Thyroid gland (tissue), 4 donors: Measurements from ENCODE around the gene SYNC. TPM values are rescaled to one million over a fixed set of nuclear protein-coding genes. Genes with fewer than 3 reads are reported as not detected.

Experiments
- DNase-seq, 2 donors: peaks; one replicate each; pipeline ENCODE4 v3.0.0-alpha.2; 2019
- H3K27ac ChIP-seq, 3 donors: fragments of 200-600 bp; sonication (generic); 1 replicate in 2 of 3; 2 replicates in 1 of 3; pipeline ENCODE4 v1.5.1; 2016 to 2019; ENCODE audit warnings: mild to moderate bottlenecking in 1 of 3, moderate library complexity in 1 of 3
- H3K27me3 ChIP-seq: fragments of 200-600 bp; sonication (generic); one replicate; pipeline ENCODE4 v1.5.1; 2019
- H3K36me3 ChIP-seq, 2 donors: fragments of 200-600 bp; sonication (generic); one replicate each; pipeline ENCODE4 v1.5.1; 2016 to 2019
- H3K4me1 ChIP-seq, 2 donors: fragments of 200-600 bp; sonication (generic); one replicate each; pipeline ENCODE4 v1.5.1; 2017 to 2019
- H3K4me3 ChIP-seq, 3 donors: fragments of 200-600 bp; sonication (generic); replicated peaks in 1 of 3; 1 replicate in 2 of 3; 2 replicates in 1 of 3; pipeline ENCODE4 v1.5.1; 2016; ENCODE audit warnings: mild to moderate bottlenecking in 1 of 3
- H3K9me3 ChIP-seq: fragments of 200-600 bp; sonication (generic); one replicate; pipeline ENCODE4 v1.5.1; 2017
- POLR2A ChIP-seq, 2 donors: fragments of 450-650 bp; IDR thresholded peaks; one replicate each; pipeline ENCODE4 v1.6.1; 2017; ENCODE audit warnings: antibody characterized with exemption in 2 of 2, mild to moderate bottlenecking in 2 of 2, moderate library complexity in 1 of 2
- WGBS, 2 donors: methylation state at CpG; one replicate each; pipeline ENCODE4 v1.1.5; 2017; 5-methylcytosine and 5-hydroxymethylcytosine counted together
- intact Hi-C: fragments of 100-400 bp; cut with DNase I; formaldehyde crosslinking; loops from one replicate; pipeline ENCODE4 v1.15.1; 2023
- total RNA-seq, 4 donors: library from RNA; depleted of rRNA; stranded (reverse); fragments of >200 nt; gene quantifications; one replicate each; pipeline ENCODE4 v1.2.3, GENCODE V29; 2016
- TF ChIP-seq, protein P1 (sequence below), 6 experiments: fragments of 200-600 bp in 3 of 6; fragments of 450-650 bp in 3 of 6; sonication (generic) in 3 of 6; IDR thresholded peaks; one replicate each; pipeline ENCODE4 v1.5.1; 2016 to 2019; ENCODE audit warnings: antibody characterized with exemption in 6 of 6, mild to moderate bottlenecking in 2 of 6, inconsistent platforms in 1 of 6, moderate library complexity in 1 of 6

The SYNC gene
- 10 to 100 TPM in 1 of 4 donors, 1 to 10 TPM in 3; 7.3 to 13.7 (median 7.7) TPM for total RNA-seq

DNA sequence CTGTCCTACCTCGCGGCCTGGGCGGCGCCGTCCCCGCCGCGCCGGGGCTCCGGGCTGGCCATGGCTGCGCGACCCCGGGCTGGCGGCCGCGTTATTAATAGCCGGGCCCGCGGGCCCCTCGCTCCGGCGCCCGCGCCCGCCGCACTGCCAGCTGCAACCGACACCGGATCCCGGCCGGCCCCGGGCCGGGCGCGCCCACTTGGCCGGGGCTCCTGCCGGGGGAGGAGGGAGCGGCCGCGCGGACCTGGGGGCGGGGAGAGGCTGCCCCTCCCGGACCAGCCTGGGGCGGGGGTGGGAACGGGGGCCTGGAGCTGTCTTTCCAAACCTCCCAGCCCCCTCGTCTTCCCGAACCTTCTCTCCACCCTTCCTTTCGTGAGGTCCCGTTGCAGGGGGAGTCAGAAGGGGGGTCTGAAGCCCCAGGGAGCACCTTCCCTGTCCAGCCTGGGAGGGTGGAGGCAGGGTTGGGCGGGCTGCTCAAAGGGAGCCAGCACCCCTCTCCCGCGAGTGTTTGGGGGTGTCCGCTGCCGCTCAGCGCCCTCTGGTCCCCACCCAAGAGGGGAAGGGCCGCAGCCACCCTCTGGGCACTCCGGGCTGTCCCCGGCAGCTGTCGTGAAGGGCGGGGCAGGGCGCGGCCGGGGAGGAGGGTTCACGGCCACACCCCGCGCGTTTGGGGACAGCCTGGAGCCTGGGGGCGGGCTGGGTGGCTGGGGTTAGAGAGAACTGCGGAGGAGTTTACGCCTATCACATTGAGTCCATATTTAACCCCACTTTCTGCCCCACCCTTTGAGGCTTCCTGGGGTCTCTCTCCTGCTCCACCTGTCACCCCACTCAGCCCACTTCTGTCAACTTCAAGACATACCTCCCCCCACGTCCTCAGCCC is at the start of gene SYNC:
Gene SYNC, minus strand, starts transcription at position 172 of the 880 bp plus-strand sequence. Its CDS starts 110 bp downstream, at position 62.
- peaks cover 14 to 16% of the 10 kb centered on the region in 2 donors for H3K4me1 ChIP-seq
- intact Hi-C loops: no loop called here

DNA sequence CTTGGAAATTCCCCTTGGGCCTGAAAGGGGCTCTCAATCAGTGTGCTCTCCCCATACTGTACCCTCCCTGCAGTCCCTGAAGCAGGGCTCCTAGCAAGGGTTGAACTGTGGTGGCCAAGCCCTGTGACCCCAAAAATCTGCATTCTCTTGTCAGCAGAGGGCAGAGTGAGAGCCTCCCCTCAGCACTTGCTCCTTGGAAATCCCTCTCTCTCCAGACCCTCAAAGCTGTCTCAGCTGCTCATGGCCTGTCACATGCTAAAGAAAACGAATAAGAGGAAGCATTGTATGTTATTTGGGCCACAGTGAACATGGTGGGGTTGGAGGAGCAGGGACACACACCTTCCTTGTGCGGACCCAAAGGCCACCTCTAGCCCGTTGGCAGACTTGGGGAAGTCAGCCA is 47.2 kb upstream of the SYNC start:
- Histone ChIP-seq H3K4me3 (no peak overlapping the region), H3K27ac (peak overlapping the region in 2 of 3 donors; percentile 26 to 30), H3K36me3 (no peaks in the 10 kb centered on the region), H3K27me3 (no peaks in the 10 kb centered on the region), H3K4me1 (peaks cover 32 to 42% of the 10 kb centered on the region in 2 donors), H3K9me3 (no peaks in the 10 kb centered on the region)
- WGBS, 2 donors: 63 to 79% methylated on average over 3 of the region's 3 CpGs
- DNase-seq: no peak
- no peak for TF ChIP-seq POLR2A (IDR thresholded peaks at IDR 0.05)
- TF ChIP-seq, protein P1, sequence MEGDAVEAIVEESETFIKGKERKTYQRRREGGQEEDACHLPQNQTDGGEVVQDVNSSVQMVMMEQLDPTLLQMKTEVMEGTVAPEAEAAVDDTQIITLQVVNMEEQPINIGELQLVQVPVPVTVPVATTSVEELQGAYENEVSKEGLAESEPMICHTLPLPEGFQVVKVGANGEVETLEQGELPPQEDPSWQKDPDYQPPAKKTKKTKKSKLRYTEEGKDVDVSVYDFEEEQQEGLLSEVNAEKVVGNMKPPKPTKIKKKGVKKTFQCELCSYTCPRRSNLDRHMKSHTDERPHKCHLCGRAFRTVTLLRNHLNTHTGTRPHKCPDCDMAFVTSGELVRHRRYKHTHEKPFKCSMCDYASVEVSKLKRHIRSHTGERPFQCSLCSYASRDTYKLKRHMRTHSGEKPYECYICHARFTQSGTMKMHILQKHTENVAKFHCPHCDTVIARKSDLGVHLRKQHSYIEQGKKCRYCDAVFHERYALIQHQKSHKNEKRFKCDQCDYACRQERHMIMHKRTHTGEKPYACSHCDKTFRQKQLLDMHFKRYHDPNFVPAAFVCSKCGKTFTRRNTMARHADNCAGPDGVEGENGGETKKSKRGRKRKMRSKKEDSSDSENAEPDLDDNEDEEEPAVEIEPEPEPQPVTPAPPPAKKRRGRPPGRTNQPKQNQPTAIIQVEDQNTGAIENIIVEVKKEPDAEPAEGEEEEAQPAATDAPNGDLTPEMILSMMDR (IDR thresholded peaks at IDR 0.05): no peak
- intact Hi-C loops: no loop called here

More for the DNA sequence above, at the start of gene SYNC:
- Histone ChIP-seq H3K36me3 (no peaks in the 10 kb centered on the region), H3K4me3 (peak within 1 kb of the TSS; percentile 20 to 66 (median 46)), H3K27me3 (no peaks in the 10 kb centered on the region), H3K27ac (peak within 1 kb of the TSS; percentile 55 to 68 (median 64)), H3K9me3 (no peaks in the 10 kb centered on the region)
- TF ChIP-seq POLR2A (IDR thresholded peaks at IDR 0.05): no peak
- TF ChIP-seq, protein P1 (IDR thresholded peaks at IDR 0.05): no peak
- DNase-seq: peak; percentile 50 to 58
- 4 to 7% methylated on average over 4 to 9 of the region's 70 CpGs for WGBS, 2 donors

DNA sequence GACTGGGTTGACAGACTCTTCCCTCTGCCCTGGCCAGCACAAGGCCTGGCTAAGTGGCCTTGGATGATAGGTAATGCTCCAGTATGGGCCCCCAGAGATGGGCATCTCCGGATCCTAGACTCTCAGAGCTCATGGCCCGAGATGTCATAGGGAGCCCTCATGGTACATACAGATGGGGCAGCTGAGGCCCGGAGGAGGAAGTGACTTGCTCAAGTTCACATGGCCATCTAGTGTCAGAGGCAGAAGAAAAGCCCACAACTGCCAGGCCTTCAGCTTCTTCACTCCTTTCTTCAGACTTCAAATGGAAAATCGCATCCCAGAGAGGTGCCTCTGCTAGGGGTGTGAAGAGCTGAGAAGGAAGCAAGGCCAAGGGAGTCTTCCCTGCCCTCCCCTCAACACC is 46.8 kb upstream of the SYNC start:
- no peaks in the 10 kb centered on the region for H3K27me3 ChIP-seq
- intact Hi-C loops: no loop called here
- no peaks in the 10 kb centered on the region for H3K9me3 ChIP-seq
- WGBS, 2 donors: 86 to 93% methylated on average over 3 to 4 of the region's 4 CpGs
- H3K27ac ChIP-seq: peak overlapping the region in 2 of 3 donors; percentile 26 to 30
- no peaks in the 10 kb centered on the region for H3K36me3 ChIP-seq
- peaks cover 34 to 47% of the 10 kb centered on the region in 2 donors for H3K4me1 ChIP-seq
- no peak overlapping the region for H3K4me3 ChIP-seq
- TF ChIP-seq, protein P1 (IDR thresholded peaks at IDR 0.05): no peak
- no peak for TF ChIP-seq POLR2A (IDR thresholded peaks at IDR 0.05)
- no peak for DNase-seq

DNA sequence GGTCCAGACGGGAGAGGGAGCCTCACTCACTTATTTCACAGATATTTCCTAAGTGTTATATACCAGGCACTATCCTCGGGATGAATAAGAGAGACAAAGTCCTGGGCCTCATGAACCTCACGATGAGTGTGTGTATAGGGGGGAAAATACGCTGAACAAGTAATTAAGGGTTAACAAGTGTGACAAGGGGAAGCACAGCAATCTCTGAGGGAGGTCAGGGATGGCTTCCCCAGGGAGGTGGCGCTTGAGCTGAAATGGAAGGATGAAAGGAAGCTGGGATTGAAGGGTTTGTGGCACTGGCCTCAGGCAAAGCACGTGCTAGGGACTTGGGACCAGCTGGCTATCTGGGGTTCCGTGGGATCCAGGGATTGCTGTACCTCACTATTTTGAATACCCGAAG is 46.4 kb upstream of the SYNC start:
- no peak overlapping the region for H3K27ac ChIP-seq
- H3K4me1 ChIP-seq: peaks cover 38 to 51% of the 10 kb centered on the region in 2 donors
- TF ChIP-seq POLR2A (IDR thresholded peaks at IDR 0.05): no peak
- TF ChIP-seq, protein P1 (IDR thresholded peaks at IDR 0.05): no peak
- no peak for DNase-seq
- no peaks in the 10 kb centered on the region for H3K9me3 ChIP-seq
- 85 to 86% methylated on average over 8 of the region's 8 CpGs for WGBS, 2 donors
- H3K4me3 ChIP-seq: no peak overlapping the region
- intact Hi-C loops: no loop called here
- no peaks in the 10 kb centered on the region for H3K36me3 ChIP-seq
- H3K27me3 ChIP-seq: no peaks in the 10 kb centered on the region

DNA sequence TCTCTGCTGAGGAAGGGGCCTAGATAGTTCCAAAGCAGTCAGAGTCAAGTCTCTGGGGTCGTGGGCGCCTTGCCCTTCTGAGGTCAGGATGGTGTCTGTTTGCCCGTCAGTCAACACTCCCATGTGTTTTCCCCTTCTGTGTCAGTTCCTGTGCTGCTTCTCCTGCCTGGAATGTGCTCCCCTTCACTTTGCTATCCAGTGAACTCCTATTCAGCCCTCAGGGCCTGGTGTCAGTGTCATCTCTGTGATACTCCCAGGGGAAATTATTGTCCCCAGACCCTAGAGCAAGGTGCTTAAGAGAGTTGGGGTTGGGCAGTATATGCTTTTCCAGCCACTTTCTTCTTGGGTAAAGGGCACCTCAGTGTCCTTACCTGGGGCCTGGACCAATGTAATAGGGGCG is 45.8 kb upstream of the SYNC start:
- WGBS, 2 donors: 92 to 94% methylated on average over 4 of the region's 4 CpGs

More for the DNA sequence above, 45.8 kb upstream of the SYNC start:
- TF ChIP-seq POLR2A (IDR thresholded peaks at IDR 0.05): no peak
- TF ChIP-seq, protein P1 (IDR thresholded peaks at IDR 0.05): no peak
- no peak overlapping the region for H3K27ac ChIP-seq
- H3K36me3 ChIP-seq: no peaks in the 10 kb centered on the region
- H3K9me3 ChIP-seq: no peaks in the 10 kb centered on the region
- intact Hi-C loops: no loop called here
- peaks cover 41 to 53% of the 10 kb centered on the region in 2 donors for H3K4me1 ChIP-seq
- H3K4me3 ChIP-seq: no peak overlapping the region
- no peaks in the 10 kb centered on the region for H3K27me3 ChIP-seq
- no peak for DNase-seq
